Vagina (tissue), 2 donors: ENCODE measurements around the gene TIPIN. TPM values are rescaled to one million over a fixed set of nuclear protein-coding genes. Genes with fewer than 3 reads are reported as not detected.
"Not testable (repeated sequence)": the region's sequence is repeated elsewhere in the genome, so short reads cannot be mapped to it uniquely, and the experiment has no call there.

Source experiments
- DNase-seq, 2 donors: peaks; one replicate each; pipeline ENCODE4 v3.0.0-alpha.2; 2017; ENCODE audit errors: extremely low spot score in 2 of 2
- H3K27ac ChIP-seq: fragments of 200-600 bp; sonication (generic); one replicate; pipeline ENCODE4 v1.5.1; 2019
- H3K27me3 ChIP-seq: fragments of 200-600 bp; sonication (generic); one replicate; pipeline ENCODE4 v1.5.1; 2019
- H3K36me3 ChIP-seq, 2 donors: fragments of 200-600 bp; sonication (generic); one replicate each; pipeline ENCODE4 v1.5.1; 2017 to 2019
- H3K4me1 ChIP-seq: fragments of 200-600 bp; sonication (generic); one replicate; pipeline ENCODE4 v1.5.1; 2019
- H3K4me3 ChIP-seq, 2 donors: fragments of 200-600 bp; sonication (generic); 1 replicate in 1 of 2; 2 replicates in 1 of 2; pipeline ENCODE4 v1.5.1; 2016 to 2019
- H3K9me3 ChIP-seq: fragments of 200-600 bp; sonication (generic); one replicate; pipeline ENCODE4 v1.5.1; 2019
- CTCF ChIP-seq, 3 experiments: fragments of 450-650 bp in 2 of 3; fragments of 200-600 bp in 1 of 3; sonication (generic) in 1 of 3; IDR thresholded peaks; one replicate each; pipeline ENCODE4 v1.5.1; 2017 to 2019; ENCODE audit warnings: antibody characterized with exemption in 3 of 3, mild to moderate bottlenecking in 2 of 3, moderate library complexity in 2 of 3
- POLR2A ChIP-seq, 2 donors: fragments of 450-650 bp; IDR thresholded peaks; one replicate each; pipeline ENCODE4 v1.6.1; 2017; ENCODE audit warnings: antibody characterized with exemption in 2 of 2, mild to moderate bottlenecking in 2 of 2, moderate library complexity in 2 of 2
- POLR2AphosphoS5 ChIP-seq, 2 donors: sonication (generic); formaldehyde crosslinking; IDR thresholded peaks; one replicate each; pipeline ENCODE4 v1.9.0; 2017; ENCODE audit warnings: antibody characterized with exemption in 2 of 2, mild to moderate bottlenecking in 2 of 2, low read depth in 1 of 2; ENCODE audit not compliant: insufficient read depth in 1 of 2
- intact Hi-C: fragments of 100-400 bp; cut with DNase I; formaldehyde crosslinking; loops from one replicate; pipeline ENCODE4 v1.15.1; 2023
- total RNA-seq: library from RNA; depleted of rRNA; stranded (reverse); fragments of >200 nt; gene quantifications from one replicate; pipeline ENCODE4 v1.2.3, GENCODE V29; 2016

The TIPIN gene
- total RNA-seq, 1 donor from 2014 or later: 7.9 TPM

GRCh38 chr15:66364944-66365528 is 8.6 kb upstream of the TIPIN start:
- no peaks in the 10 kb centered on the region for H3K4me1 ChIP-seq
- no peak for DNase-seq
- H3K27ac ChIP-seq: no peak overlapping the region
- H3K9me3 ChIP-seq: no peaks in the 10 kb centered on the region
- H3K36me3 ChIP-seq: no peaks in the 10 kb centered on the region
- no peak overlapping the region for H3K4me3 ChIP-seq
- TF ChIP-seq POLR2AphosphoS5 (IDR thresholded peaks at IDR 0.05; ENCODE audit: insufficient read depth in 1 of 2, low read depth in 1 of 2) (no peak), CTCF (IDR thresholded peaks at IDR 0.05) (no peak), POLR2A (IDR thresholded peaks at IDR 0.05) (no peak)
- no peaks in the 10 kb centered on the region for H3K27me3 ChIP-seq
- intact Hi-C loops: no loop called here

GRCh38 chr15:66362776-66363175 is 6.3 kb upstream of the TIPIN start:
- no peaks in the 10 kb centered on the region for H3K9me3 ChIP-seq
- H3K4me1 ChIP-seq: no peaks in the 10 kb centered on the region
- H3K27ac ChIP-seq: no peak overlapping the region
- no peak overlapping the region for H3K4me3 ChIP-seq
- no peaks in the 10 kb centered on the region for H3K36me3 ChIP-seq
- intact Hi-C loops: no loop called here
- no peaks in the 10 kb centered on the region for H3K27me3 ChIP-seq
- TF ChIP-seq POLR2A (IDR thresholded peaks at IDR 0.05) (no peak), CTCF (IDR thresholded peaks at IDR 0.05) (no peak), POLR2AphosphoS5 (IDR thresholded peaks at IDR 0.05; ENCODE audit: insufficient read depth in 1 of 2, low read depth in 1 of 2) (no peak)
- no peak for DNase-seq

- H3K9me3 ChIP-seq, H3K4me3 ChIP-seq, intact Hi-C loops, H3K27ac ChIP-seq, H3K36me3 ChIP-seq, H3K4me1 ChIP-seq, H3K27me3 ChIP-seq, DNase-seq: not testable (repeated sequence)
Observed at GRCh38 chr15:66361745-66362460, 5.4 kb upstream of the TIPIN start.

- Histone ChIP-seq H3K9me3 (no peaks in the 10 kb centered on the region), H3K27ac (peak overlapping the region; percentile 44)
Observed at GRCh38 chr15:66359740-66360139, 3.3 kb upstream of the TIPIN start.

GRCh38 chr15:66356077-66356358 is 467 bp downstream of the TIPIN start:
- Histone ChIP-seq H3K4me3 (peak overlapping the region; percentile 64 to 74), H3K4me1 (no peaks in the 10 kb centered on the region), H3K36me3 (peaks cover 0 to 12% of the 10 kb centered on the region in 2 donors), H3K27ac (peak overlapping the region; percentile 59), H3K27me3 (no peaks in the 10 kb centered on the region), H3K9me3 (no peaks in the 10 kb centered on the region)
- no peak for TF ChIP-seq POLR2AphosphoS5 (IDR thresholded peaks at IDR 0.05; ENCODE audit: insufficient read depth in 1 of 2, low read depth in 1 of 2)
- TF ChIP-seq CTCF (IDR thresholded peaks at IDR 0.05): no peak
- no peak for TF ChIP-seq POLR2A (IDR thresholded peaks at IDR 0.05)
- no peak for DNase-seq
- intact Hi-C loops: no loop called here

More at GRCh38 chr15:66359740-66360139, 3.3 kb upstream of the TIPIN start:
- Histone ChIP-seq H3K27me3 (no peaks in the 10 kb centered on the region), H3K4me1 (no peaks in the 10 kb centered on the region), H3K36me3 (no peaks in the 10 kb centered on the region), H3K4me3 (no peak overlapping the region)
- TF ChIP-seq POLR2AphosphoS5 (IDR thresholded peaks at IDR 0.05; ENCODE audit: insufficient read depth in 1 of 2, low read depth in 1 of 2) (peak in 1 of 2 donors; percentile 67), POLR2A (IDR thresholded peaks at IDR 0.05) (no peak), CTCF (IDR thresholded peaks at IDR 0.05) (no peak)
- intact Hi-C loops: no loop called here
- DNase-seq: no peak

- H3K4me3 ChIP-seq, H3K27me3 ChIP-seq, H3K4me1 ChIP-seq, DNase-seq, intact Hi-C loops, H3K27ac ChIP-seq, H3K9me3 ChIP-seq: not testable (repeated sequence)
- peaks cover 0 to 12% of the 10 kb centered on the region in 2 donors for H3K36me3 ChIP-seq
Observed at GRCh38 chr15:66348530-66348929, 8.0 kb downstream of the TIPIN start.
